Effector memory CD4-positive, alpha-beta T cell (primary cell): ENCODE data around the gene DCTN2.

Experiments used
- DNase-seq, 3 donors: peaks; one replicate each; pipeline ENCODE4 v3.0.0-alpha.2; 2020
- H3K27ac ChIP-seq: 2 replicates; pipeline ENCODE4 v1.7.0; 2013; ENCODE audit warnings: mild to moderate bottlenecking, low read length, moderate library complexity; ENCODE audit not compliant: insufficient read depth, poor library complexity, severe bottlenecking
- H3K27me3 ChIP-seq: replicated peaks from 2 replicates; pipeline ENCODE4 v1.7.0; 2013; ENCODE audit warnings: mild to moderate bottlenecking, low read length; ENCODE audit not compliant: insufficient read depth, control insufficient read depth, poor library complexity, severe bottlenecking
- H3K36me3 ChIP-seq: 2 replicates; pipeline ENCODE4 v1.7.0; 2013; ENCODE audit warnings: mild to moderate bottlenecking, low read length, moderate library complexity; ENCODE audit not compliant: control insufficient read depth, insufficient read depth
- H3K4me1 ChIP-seq: 2 replicates; pipeline ENCODE4 v1.7.0; 2013; ENCODE audit warnings: low read length, mild to moderate bottlenecking; ENCODE audit not compliant: control insufficient read depth, insufficient read depth, poor library complexity, severe bottlenecking
- H3K4me3 ChIP-seq: 2 replicates; pipeline ENCODE4 v1.7.0; 2013; ENCODE audit warnings: low read length, low read depth, mild to moderate bottlenecking; ENCODE audit not compliant: insufficient read depth, poor library complexity, severe bottlenecking
- H3K9me3 ChIP-seq: 2 replicates; pipeline ENCODE4 v1.7.0; 2013; ENCODE audit warnings: mild to moderate bottlenecking, low read length, moderate library complexity; ENCODE audit not compliant: control insufficient read depth

The DCTN2 gene

GRCh38 chr12:57560516-57560915 lies 13.5 kb upstream of the DCTN2 start:
- H3K4me3 ChIP-seq: no peak overlapping the region
- H3K9me3 ChIP-seq: no peaks in the 10 kb centered on the region
- no peak for DNase-seq
- H3K4me1 ChIP-seq: no peaks in the 10 kb centered on the region
- H3K36me3 ChIP-seq: no peaks in the 10 kb centered on the region
- no peaks in the 10 kb centered on the region for H3K27me3 ChIP-seq
- no peak overlapping the region for H3K27ac ChIP-seq

DNA sequence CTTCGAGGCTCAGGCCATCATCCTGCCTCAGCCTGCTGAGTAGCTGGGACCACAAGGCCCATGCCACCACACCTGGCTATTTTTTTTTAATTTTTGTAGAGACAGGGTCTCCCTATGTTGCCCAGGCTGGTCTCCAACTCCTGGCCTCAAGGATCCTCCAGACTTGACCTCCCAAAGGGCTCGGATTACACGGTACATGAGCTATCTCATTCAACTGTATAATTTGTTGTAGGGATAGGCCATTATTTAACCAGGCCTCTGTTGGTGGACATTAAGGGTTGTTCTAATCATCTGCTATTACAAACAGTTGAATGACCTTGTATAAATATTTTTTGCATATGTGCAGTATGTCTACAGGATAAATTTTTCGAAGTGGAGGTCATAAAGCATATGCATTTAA lies 11.9 kb upstream of the DCTN2 start:
- H3K4me3 ChIP-seq: no peak overlapping the region
- no peak for DNase-seq
- H3K36me3 ChIP-seq: no peaks in the 10 kb centered on the region
- H3K27ac ChIP-seq: no peak overlapping the region
- H3K9me3 ChIP-seq: no peaks in the 10 kb centered on the region
- H3K4me1 ChIP-seq: no peaks in the 10 kb centered on the region
- H3K27me3 ChIP-seq: no peaks in the 10 kb centered on the region

DNA sequence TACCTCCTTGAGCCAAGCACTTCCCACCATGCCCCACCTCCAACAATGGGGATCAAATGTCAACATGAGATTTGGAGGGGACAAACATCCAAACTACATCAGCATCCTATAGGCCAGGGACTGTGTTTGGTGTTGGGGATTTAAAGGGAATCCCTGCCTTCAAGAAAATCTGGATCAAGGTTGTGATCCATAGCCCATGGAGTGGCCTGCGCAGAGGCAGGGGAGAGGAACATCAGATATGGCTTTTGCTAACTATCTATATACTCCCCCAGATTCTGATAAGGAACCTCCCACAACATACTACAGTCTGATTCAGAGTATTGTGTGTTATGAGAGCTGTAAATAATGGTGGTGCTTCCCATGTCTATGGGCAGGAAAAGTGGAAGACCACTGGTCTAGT lies 7.9 kb upstream of the DCTN2 start:
- peaks cover 5% of the 10 kb centered on the region for H3K4me1 ChIP-seq
- no peak overlapping the region for H3K27ac ChIP-seq
- no peaks in the 10 kb centered on the region for H3K27me3 ChIP-seq
- H3K4me3 ChIP-seq: no peak overlapping the region
- DNase-seq: no peak
- H3K9me3 ChIP-seq: no peaks in the 10 kb centered on the region
- no peaks in the 10 kb centered on the region for H3K36me3 ChIP-seq

DNA sequence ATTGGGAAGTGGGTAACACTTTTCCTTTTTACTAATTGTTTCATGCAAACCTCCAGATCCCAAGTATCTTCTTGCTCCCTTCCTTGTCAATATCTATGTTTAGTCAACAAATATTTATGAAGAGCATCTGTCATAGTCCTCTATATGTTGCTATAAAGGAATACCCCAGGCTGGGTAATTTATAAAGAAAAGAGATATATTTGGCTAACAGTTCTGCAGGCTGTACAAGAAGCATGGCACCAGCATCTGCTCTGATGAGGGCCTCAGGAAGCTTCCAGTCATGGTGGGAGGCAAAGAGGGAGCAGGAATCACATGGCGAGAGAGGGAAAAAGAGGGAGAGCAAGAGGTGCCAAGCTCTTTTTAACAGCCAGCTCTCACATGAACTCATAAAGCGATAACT lies 7.5 kb upstream of the DCTN2 start:
- Histone ChIP-seq H3K27ac (no peak overlapping the region), H3K27me3 (no peaks in the 10 kb centered on the region)
- DNase-seq: no peak

DNA sequence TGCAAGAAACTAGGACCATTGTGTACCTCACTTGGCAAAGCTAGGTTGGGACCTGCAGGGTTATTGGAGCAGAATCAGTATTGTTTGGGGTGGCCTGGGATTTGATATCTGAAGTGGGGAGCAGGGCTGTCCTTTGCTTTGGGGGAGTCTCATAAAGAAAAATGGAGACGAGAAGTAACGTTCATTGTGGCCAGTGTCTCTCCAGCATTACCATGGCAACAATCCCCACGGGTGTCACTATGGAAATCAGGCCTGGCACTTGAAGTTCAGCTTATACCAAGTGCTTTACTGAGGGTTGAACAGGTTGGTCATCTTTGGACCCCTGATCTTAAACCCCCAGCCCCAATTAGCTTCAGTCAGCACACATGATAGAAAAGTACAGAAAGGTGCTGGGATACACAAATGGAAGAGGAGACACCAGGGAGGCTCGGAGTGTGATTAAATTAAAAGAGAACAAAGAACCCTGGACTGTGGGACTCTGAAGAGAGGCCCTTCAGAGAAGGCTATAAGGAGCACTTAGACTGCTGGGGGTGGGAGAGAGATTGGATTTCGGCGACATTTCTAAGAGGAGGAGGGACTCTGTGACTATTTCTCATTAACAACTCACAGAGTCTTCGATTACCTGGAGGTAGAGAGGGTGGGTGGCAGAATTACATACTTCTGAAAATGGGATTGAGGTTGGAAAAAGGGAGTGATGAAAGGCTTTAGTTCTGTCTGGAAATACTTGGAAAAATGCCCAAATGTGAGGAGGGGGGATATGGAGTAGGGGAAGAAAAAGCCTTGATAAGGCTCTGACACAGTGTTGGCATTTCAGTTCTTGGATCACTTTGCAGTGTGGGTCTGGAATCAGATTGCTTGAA lies 6.6 kb upstream of the DCTN2 start:
- Histone ChIP-seq H3K9me3 (no peaks in the 10 kb centered on the region), H3K27ac (no peak overlapping the region), H3K4me3 (no peak overlapping the region), H3K36me3 (no peaks in the 10 kb centered on the region), H3K4me1 (peaks cover 11% of the 10 kb centered on the region), H3K27me3 (no peaks in the 10 kb centered on the region)
- no peak for DNase-seq

More for the DNA sequence above, 7.5 kb upstream of the DCTN2 start:
- Histone ChIP-seq H3K4me3 (no peak overlapping the region), H3K4me1 (peaks cover 10% of the 10 kb centered on the region), H3K9me3 (no peaks in the 10 kb centered on the region), H3K36me3 (no peaks in the 10 kb centered on the region)

DNA sequence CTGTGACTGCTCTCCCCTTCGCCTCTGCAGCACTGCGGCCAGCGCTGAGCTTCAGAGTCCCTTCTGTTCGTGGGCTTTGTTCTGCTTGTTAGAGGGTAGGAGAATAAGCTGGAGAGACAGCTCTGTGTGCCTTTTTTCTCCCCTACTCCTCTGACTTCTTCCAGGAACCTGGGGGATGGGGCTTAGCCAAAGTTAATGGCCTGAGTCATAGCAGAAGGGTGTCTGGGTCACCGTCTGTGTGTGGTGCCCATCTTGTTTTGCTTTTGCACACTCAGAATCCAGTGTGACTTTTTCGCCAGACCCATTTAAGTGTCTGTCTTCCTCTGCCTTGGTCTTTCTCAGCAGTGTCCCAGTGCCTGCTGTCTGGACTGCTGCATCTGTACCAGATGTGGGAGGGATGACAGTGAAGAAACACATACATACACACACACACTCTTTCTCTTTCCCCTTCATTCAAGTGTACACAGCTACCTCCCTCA lies 5.9 kb upstream of the DCTN2 start:
- Histone ChIP-seq H3K36me3 (no peaks in the 10 kb centered on the region), H3K4me3 (no peak overlapping the region), H3K4me1 (peaks cover 11% of the 10 kb centered on the region), H3K9me3 (no peaks in the 10 kb centered on the region), H3K27me3 (no peaks in the 10 kb centered on the region), H3K27ac (no peak overlapping the region)
- no peak for DNase-seq

DNA sequence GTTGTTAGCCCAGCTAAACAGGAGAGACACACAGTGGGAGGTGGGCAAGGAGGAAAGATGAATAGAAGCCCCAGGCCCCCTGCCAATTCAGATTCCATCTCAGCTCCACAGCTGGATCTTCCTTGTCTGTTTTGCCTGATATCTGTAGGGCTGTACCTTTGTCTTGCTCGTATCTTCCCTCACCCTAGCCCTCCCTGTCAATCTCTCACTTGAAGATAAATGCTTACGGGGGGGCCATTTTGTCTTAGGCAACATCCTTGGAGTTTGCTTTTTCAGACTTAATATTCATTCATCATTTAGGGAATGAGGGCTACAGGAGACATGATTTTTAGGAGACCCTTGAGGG lies 5.3 kb upstream of the DCTN2 start:
- Histone ChIP-seq H3K27ac (no peak overlapping the region), H3K4me1 (peaks cover 11% of the 10 kb centered on the region), H3K4me3 (no peak overlapping the region), H3K27me3 (no peaks in the 10 kb centered on the region), H3K9me3 (no peaks in the 10 kb centered on the region), H3K36me3 (no peaks in the 10 kb centered on the region)
- no peak for DNase-seq

GRCh38 chr12:57551637-57552305 lies 4.8 kb upstream of the DCTN2 start:
- H3K9me3 ChIP-seq: no peaks in the 10 kb centered on the region
- no peak for DNase-seq
- H3K4me1 ChIP-seq: peaks cover 11% of the 10 kb centered on the region
- no peak overlapping the region for H3K27ac ChIP-seq
- no peaks in the 10 kb centered on the region for H3K36me3 ChIP-seq
- no peak overlapping the region for H3K4me3 ChIP-seq
- no peaks in the 10 kb centered on the region for H3K27me3 ChIP-seq

GRCh38 chr12:57550641-57551549 lies 3.9 kb upstream of the DCTN2 start:
- Histone ChIP-seq H3K27ac (no peak overlapping the region), H3K36me3 (no peaks in the 10 kb centered on the region), H3K4me3 (no peak overlapping the region), H3K4me1 (peaks cover 19% of the 10 kb centered on the region), H3K27me3 (no peaks in the 10 kb centered on the region), H3K9me3 (no peaks in the 10 kb centered on the region)
- DNase-seq: no peak
